G401.6 (cell line): ENCODE data around the gene UBR4.
"Not testable (repeated sequence)": the region's sequence is repeated elsewhere in the genome, so short reads cannot be mapped to it uniquely, and the experiment has no call there.

ENCODE experiments used
- FAIRE-seq: peaks from 2 replicates; lab custom pipeline; 2012; peaks lifted over from hg19 to GRCh38; lab: Jason Lieb, UNC

Gene UBR4

GRCh38 chr1:19190468-19190867 is 19.6 kb downstream of the UBR4 start:
- no peak for FAIRE-seq

DNA sequence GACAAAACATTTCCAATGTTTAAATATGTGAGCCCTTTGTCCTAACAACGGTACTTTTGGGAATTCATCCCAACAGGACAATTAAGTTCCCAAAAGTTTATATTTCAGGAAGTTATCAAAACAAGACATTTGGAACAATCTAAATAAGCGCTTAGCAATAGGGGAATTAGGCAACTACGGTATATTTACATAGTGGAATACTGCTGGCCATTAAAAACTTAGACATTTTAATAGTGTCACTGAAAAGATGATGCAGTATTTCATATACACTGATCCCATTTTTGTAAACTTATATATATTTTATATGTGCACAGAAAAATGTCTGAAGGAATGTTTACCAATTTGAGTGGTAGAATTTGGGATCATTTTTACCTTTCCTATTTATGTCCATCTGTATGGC is 20.8 kb downstream of the UBR4 start:
- FAIRE-seq: no peak

DNA sequence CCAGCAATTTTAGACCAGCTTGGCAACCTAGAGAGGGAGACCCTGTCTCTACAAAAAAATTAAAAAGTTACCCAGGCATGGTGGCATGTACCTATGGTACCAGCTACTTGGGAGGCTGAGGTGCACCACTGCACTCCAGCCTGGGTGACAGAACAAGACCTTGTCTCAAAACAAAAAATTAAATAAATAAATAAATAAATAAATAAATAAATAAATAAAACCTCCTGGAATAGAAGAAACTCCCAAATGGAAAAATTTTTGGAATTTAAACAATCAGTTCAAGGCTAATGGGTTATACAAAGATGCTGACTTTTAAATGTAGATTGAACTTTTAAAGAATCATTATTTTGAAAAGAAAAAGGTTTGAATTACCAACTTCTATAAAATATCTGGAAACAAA is 22.2 kb downstream of the UBR4 start:
- no peak for FAIRE-seq

- no peak for FAIRE-seq
Measured at GRCh38 chr1:19186001-19186400, 24.1 kb downstream of the UBR4 start.

- FAIRE-seq: no peak
Measured at GRCh38 chr1:19182223-19182622, 27.8 kb downstream of the UBR4 start.

DNA sequence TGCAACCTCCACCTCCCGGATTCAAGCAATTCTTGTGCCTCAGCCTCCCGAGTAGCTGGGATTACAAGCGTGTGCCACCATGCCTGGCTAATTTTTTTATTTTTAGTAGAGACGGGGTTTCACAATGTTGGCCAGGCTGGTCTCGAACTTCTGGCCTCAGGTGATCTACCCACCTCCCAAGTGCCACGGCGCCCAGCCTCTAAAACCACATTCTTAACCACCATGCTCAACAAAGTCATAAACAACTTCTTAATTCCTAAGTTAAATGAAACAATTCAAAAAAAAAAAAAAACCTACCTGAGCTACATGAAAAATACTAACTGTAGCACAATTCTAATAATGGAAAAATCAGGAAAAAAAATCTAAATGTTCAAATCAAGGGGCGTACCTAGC is 29.8 kb downstream of the UBR4 start:
- not testable (repeated sequence) for FAIRE-seq

- peak; percentile 53 for FAIRE-seq
Measured at GRCh38 chr1:19179597-19180264, 30.3 kb downstream of the UBR4 start.

DNA sequence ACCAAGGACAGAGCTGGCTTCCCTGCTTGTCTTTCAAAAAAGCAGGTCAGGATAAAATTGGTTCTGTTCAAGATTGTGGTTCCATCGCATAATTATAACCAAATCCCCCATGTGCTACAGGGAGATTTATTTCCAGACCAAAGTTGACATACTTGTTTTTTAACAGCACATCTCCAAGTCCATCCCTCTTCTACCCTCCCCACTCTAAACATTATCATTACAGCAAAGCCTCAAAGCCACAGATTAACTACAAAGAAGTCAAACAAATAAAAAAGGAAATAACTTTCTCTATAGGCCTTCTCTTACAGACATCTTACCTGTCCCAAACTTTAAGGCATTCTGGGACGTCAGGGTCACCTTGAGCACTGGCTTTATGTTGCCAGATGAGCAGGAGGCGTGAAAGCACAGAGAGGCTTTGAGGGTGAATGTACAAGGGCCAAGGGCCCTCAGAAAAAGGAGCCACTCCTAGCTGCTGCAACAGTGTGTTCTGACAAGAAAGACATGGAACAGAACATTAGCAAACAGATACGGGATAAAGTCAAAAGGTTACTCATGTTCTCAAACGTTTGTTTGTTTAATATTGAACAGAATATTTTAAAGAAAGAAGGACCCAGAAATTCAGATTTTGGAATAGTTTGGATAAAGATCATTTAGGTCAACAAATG is 31.2 kb downstream of the UBR4 start:
- no peak for FAIRE-seq

- no peak for FAIRE-seq
Measured at GRCh38 chr1:19177811-19178210, 32.3 kb downstream of the UBR4 start.

GRCh38 chr1:19169642-19170041 is 40.4 kb downstream of the UBR4 start:
- no peak for FAIRE-seq

- FAIRE-seq: no peak
Measured at GRCh38 chr1:19167140-19167539, 42.9 kb downstream of the UBR4 start.

DNA sequence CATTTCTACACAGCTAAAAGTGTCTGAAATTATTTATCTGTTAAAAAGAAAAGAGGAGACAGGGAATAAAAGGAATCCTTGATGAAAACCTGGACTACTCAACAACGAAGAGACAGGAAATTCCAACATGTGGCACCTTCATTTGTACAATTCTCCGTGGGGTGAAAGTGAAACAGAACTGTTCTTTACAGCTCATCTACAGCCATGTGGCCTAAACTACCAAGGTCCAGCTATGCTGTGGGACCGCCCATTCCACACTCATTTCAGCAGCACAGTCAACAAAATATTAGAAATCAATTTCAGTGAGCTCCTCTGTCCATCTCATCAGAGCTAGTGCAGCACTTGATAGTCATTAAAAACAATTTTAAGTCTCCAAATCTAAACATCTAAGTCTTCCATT is 44.0 kb downstream of the UBR4 start:
- FAIRE-seq: no peak

DNA sequence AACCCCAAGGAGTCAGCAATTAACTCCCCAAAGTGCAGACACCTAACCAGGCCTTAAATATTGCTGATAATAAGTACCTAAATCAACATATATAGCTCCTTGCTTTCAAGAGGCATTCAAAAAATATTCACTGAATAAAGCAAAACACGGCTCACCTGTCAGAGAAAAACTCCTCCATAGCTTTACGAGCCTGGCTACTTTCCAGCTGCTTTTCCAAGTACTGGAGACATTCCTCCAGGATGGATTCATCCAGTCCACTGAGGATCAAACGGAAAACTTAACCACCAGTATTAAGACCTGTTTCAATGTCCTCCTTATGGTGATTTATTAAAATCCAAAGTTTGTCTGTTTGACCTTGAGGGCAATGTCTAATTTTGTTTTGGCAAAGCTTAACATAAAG is 44.6 kb downstream of the UBR4 start:
- no peak for FAIRE-seq

DNA sequence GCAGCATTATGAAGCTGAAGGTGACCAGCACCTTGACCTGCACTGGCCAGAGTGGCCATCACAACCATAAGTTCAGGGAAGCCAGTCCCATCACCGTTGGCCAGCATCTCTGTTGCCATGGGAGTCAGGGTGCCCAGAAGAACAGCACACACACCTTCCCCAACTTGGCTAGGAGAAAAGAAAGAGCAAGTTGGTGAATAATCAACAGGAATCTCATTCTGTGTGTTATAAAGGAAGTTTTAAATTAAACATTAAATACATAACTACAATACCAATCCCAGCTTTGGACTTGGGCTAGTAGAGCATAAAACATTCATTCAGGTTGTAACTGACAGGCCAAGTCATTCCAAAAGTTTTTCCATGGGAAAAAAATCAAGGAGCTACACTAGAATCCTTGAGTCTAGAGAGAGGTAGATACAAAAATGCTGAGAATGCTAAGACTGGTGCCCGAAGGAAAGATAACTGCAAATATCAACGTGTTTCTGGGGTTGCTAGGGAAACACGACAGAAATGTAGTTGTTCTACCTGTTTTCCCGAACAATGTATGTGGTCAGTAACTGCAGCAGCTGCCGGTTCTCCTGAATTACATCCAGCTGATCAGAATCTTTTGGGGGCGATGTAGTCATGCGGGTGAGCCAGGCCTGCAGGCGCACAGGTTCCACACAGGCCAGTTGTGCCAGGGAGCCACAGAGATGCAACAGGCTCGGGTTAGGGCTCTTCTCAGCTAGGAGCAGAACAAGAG is 45.6 kb downstream of the UBR4 start:
- no peak for FAIRE-seq

- FAIRE-seq: no peak
Measured at GRCh38 chr1:19163261-19163660, 46.8 kb downstream of the UBR4 start.

DNA sequence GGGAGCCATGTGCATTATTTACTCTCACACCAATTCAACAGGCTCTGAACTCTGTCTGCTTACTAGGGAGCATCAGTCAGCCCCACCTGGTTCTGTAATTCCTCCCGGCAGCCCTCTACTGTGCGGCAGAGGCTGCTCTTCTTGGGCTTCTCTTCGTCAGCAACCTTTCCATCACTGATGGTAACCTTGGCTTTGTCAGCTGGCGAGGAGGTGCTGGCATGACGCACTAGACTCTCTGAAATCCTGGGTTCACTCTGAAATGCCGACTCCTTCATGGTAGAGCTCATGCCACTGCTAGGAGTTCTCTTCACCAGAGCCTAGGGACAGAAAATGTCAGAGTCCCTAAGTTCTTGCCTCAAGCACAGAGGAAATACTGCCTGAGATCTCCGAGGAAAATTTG is 49.2 kb downstream of the UBR4 start:
- no peak for FAIRE-seq

GRCh38 chr1:19157653-19158052 is 52.4 kb downstream of the UBR4 start:
- FAIRE-seq: no peak

- no peak for FAIRE-seq
Measured at GRCh38 chr1:19156676-19157075, 53.4 kb downstream of the UBR4 start.

DNA sequence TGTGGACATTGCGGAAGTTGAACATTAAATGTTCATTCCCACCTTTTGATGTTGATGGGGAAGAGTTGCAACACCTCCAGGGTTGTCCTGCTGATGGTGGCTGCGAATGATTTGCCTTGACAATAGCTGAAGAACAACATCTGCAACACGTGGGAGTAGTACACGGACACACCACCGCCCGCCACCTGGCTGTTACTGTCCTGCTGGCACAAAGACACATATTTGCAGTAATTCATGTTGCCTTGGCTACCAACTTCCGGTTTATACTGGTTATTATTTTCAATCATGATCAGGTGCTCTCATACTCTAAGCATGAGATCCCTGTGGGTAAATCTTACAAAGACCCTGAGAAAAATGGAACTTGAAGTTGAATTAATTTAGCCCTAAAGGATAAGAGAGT is 55.2 kb downstream of the UBR4 start:
- FAIRE-seq: no peak

- FAIRE-seq: no peak
Measured at GRCh38 chr1:19153169-19153568, 56.9 kb downstream of the UBR4 start.

DNA sequence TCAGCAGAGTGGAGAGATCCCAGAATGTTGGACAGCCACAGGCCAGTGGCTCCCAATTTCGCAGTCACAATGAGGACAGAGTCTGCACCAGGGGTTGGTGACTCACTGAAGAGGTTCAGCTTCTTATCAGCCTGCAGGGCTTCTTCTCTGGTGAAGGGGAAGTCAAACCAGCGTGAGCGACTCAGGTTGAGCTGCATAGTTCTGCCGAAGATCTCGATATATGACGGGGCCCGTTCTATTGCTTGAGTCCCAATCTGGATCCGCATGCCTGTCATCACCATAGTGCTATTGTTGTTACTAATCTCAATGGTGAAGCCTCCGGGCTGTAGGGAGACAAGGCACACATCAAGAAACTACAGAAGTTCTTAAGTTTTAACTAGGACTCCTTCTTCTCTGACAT is 58.5 kb downstream of the UBR4 start:
- no peak for FAIRE-seq

- FAIRE-seq: no peak
Measured at GRCh38 chr1:19149736-19150135, 60.3 kb downstream of the UBR4 start.

- no peak for FAIRE-seq
Measured at GRCh38 chr1:19140465-19140864, 69.6 kb downstream of the UBR4 start.

DNA sequence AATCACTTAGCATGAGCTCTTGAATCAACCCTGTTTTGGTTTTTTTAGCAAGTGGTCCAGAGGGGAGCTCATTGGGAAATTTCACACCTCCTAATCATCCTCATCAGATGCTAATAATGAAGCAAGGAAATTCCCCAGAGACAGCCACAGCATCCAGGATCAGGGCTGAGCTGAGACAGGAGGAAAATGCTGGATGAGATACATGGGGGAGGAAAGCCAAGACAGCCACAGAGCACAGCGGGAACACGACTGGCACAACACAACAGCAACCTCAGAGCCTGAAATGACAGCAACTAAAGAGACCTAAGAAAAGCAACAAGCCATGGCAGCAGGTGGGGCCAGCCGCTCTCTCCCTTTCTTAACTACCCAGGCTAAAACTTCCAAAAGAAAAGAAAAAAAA is 70.4 kb downstream of the UBR4 start:
- FAIRE-seq: no peak
